HFF-Myc (cell line): Measurements from ENCODE around the gene DLG2.
"Not testable (repeated sequence)": the region's sequence is repeated elsewhere in the genome, so short reads cannot be mapped to it uniquely, and the experiment has no call there.

Experiments used
- DNase-seq: peaks from one replicate; pipeline ENCODE4 v3.0.0-alpha.2; 2011; ENCODE audit warnings: low read depth; ENCODE audit errors: extremely low read depth
- H3K4me3 ChIP-seq: replicated peaks from 2 replicates; pipeline ENCODE4 v1.5.1; 2011; ENCODE audit warnings: low read depth, mild to moderate bottlenecking, control low read depth, low read length
- CTCF ChIP-seq: IDR thresholded peaks from 2 replicates; pipeline ENCODE4 v1.5.1; 2012; ENCODE audit warnings: mild to moderate bottlenecking, low read depth, low read length, control low read depth; ENCODE audit errors: missing control alignments

Gene DLG2

DNA sequence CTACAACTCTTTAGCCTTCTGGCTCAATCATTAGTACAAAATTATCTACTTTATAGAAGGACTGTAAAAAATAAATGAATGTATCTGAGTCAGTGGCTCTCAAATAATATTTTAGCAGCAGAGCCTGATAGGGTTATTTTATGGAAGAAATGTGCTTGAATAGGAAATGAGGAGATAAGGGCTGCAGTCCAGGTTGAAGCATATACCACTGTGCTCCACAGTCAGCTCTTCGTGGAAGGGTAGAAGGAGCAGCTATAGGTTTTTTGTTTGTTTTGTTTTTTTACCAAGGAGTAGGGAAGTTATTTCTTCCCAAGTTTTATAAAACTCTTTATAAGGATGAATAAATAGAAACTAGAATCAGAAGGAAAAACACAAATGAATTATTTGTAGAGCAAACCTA is 242.0 kb downstream of the DLG2 start:
- DNase-seq, result no peak
- no peak for TF ChIP-seq CTCF
- no peak overlapping the region for H3K4me3 ChIP-seq

DNA sequence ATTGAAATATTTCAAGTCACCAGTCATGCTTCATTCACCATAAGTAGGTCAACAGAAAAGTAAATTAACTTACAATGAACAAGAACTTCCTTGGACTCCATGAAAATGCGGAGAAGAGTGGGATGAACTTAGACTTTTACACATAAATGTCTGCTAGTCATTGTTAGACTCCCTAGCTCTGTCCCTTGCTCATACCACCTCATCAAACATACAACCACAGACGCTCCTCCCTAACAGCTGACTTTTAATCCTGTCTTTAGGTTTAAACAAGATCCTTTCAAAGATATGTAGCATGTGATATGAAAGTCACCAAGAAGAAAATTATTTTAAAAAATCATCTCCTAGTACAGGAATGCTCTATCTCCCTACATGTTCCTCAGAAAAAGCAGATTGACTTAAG is 248.1 kb downstream of the DLG2 start:
- no peak for DNase-seq
- TF ChIP-seq CTCF, result no peak
- H3K4me3 ChIP-seq, result no peak overlapping the region

- no peak for DNase-seq
- TF ChIP-seq CTCF, result no peak
- no peak overlapping the region for H3K4me3 ChIP-seq
Measured at GRCh38 chr11:85377901-85378300, 249.2 kb downstream of the DLG2 start.

DNA sequence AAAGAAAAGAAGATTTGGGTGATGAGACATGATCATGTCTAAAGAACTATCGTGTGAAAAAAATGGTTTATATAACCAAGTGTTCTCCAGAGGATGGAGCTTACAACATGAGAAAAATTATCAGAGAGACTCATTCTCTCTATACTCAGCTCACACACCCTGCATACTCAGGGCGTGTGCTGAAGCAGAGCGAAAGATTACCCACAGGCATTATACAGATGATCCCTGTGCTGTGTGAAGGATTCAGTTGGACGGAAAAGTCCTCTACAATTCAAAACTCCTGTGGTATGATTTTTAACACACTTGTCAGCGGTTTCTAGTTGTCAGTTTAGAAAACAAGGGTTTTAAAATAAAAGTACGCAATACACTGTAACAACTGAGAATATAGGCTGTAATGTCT is 267.3 kb downstream of the DLG2 start:
- no peak for TF ChIP-seq CTCF
- no peak overlapping the region for H3K4me3 ChIP-seq
- DNase-seq, result no peak

DNA sequence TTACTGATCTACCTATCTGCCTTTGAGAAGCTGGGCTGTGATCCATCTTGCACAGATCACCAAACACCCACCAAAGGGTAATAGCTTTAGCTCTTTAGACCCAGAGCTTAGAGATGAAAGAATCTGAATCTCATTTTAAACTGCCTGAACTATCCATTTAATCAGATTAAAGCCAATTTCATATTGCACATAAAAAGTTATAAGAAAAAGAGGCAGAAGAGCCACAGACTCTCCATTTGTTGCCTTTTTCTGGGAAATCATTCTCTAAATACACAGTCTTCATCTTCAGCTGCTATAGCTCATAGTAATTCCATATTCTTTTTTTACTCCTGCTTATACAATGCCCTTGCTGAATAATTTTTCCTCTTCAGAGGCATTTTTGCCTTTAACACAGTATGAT is 271.2 kb downstream of the DLG2 start:
- no peak for TF ChIP-seq CTCF
- no peak overlapping the region for H3K4me3 ChIP-seq
- DNase-seq, result no peak

GRCh38 chr11:85349539-85349938 is 277.6 kb downstream of the DLG2 start:
- not testable (repeated sequence) for DNase-seq, H3K4me3 ChIP-seq

DNA sequence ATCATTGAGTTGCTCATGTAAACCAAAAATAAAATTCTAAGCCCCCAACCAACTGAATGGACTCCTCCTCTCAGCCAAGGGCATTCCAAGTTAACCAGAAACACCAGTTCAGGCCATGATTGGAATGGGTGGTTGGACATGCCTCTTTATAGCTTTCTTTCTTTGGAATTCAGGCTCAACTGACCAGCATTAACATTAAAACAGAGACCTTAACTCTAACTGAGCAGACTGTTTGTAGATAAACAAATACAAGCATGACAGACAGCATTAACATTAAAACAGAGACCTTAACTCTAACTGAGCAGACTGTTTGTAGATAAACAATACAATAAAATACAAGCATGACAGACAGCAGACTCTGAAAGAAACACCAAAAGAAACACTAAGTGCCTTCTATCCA is 278.2 kb downstream of the DLG2 start:
- DNase-seq, result no peak
- no peak overlapping the region for H3K4me3 ChIP-seq
- no peak for TF ChIP-seq CTCF
